Lung (tissue), 12 donors: ENCODE data around the gene RNASE8. TPM values are rescaled to one million over a fixed set of nuclear protein-coding genes. Genes with fewer than 3 reads are reported as not detected.

Source experiments
- ATAC-seq: fragments of 200-7000 bp; cut with Tn5 transposase; one replicate; pipeline ENCODE4 v1.9.1; 2020; ENCODE audit warnings: moderate number of reproducible peaks; ENCODE audit not compliant: insufficient read depth, low FRiP score
- DNase-seq, 3 donors: peaks; one replicate each; pipeline ENCODE4 v3.0.0-alpha.2; 2013 to 2017
- H3K27ac ChIP-seq, 2 donors: one replicate each; pipeline ENCODE4 v1.5.1; 2013; ENCODE audit warnings: mild to moderate bottlenecking in 2 of 2, moderate library complexity in 2 of 2, control low read depth in 1 of 2, inconsistent platforms in 1 of 2, low read depth in 1 of 2, low read length in 1 of 2
- H3K27me3 ChIP-seq, 3 donors: one replicate each; pipeline ENCODE4 v1.5.1; 2013; ENCODE audit warnings: low read length in 2 of 3; ENCODE audit not compliant: control insufficient read depth in 3 of 3, insufficient read depth in 3 of 3
- H3K36me3 ChIP-seq, 4 donors: one replicate each; pipeline ENCODE4 v1.5.1; 2013; ENCODE audit warnings: low read length in 4 of 4, mild to moderate bottlenecking in 1 of 4, moderate library complexity in 1 of 4; ENCODE audit not compliant: control insufficient read depth in 4 of 4, insufficient read depth in 4 of 4
- H3K4me1 ChIP-seq, 5 donors: one replicate each; pipeline ENCODE4 v1.5.1; 2013; ENCODE audit warnings: low read length in 5 of 5, mild to moderate bottlenecking in 2 of 5, moderate library complexity in 1 of 5; ENCODE audit not compliant: control insufficient read depth in 5 of 5, insufficient read depth in 5 of 5
- H3K4me3 ChIP-seq: one replicate; pipeline ENCODE4 v1.5.1; 2013; ENCODE audit warnings: mild to moderate bottlenecking, control low read depth, moderate library complexity
- H3K9ac ChIP-seq, 2 donors: one replicate each; pipeline ENCODE4 v1.5.1; 2013; ENCODE audit warnings: low read length in 2 of 2, control low read depth in 1 of 2; ENCODE audit not compliant: insufficient read depth in 1 of 2
- H3K9me3 ChIP-seq, 4 donors: one replicate each; pipeline ENCODE4 v1.5.1; 2013; ENCODE audit warnings: low read length in 3 of 4, mild to moderate bottlenecking in 1 of 4, moderate library complexity in 1 of 4; ENCODE audit not compliant: control insufficient read depth in 4 of 4, insufficient read depth in 3 of 4
- WGBS, 2 donors: extraction: QIAGEN DNeasy Blood & Tissue Kit; methylation state at CpG; one replicate each; pipeline ENCODE4 v1.1.7; 2013; 5-methylcytosine and 5-hydroxymethylcytosine counted together
- polyA plus RNA-seq, 2 donors: library from polyadenylated mRNA; stranded (reverse); fragments of 200-250 nt; gene quantifications; one replicate each; pipeline ENCODE4 v1.2.1, GENCODE V29; 2013
- total RNA-seq, 2 donors: library from RNA; depleted of rRNA in 1 of 2; stranded (reverse); fragments of >200 nt in 1 of 2; gene quantifications; one replicate each; pipeline ENCODE4 v1.2.1, GENCODE V29; 2014 to 2021
- TF ChIP-seq, protein P1 (sequence below): IDR thresholded peaks from 2 replicates; pipeline ENCODE4 v1.5.1; 2012; ENCODE audit warnings: mild to moderate bottlenecking; ENCODE audit errors: control extremely low read depth, extremely low read depth
- donor health status: control.
- donor health status: control.
- donor health status: Bipolar disorder and iron deficiency.
- donor health status: healthy.
- donor health status: DM: yes; HTN: yes; CAD: no.

Gene RNASE8
- total and polyA plus RNA-seq, 4 donors, result not detected

GRCh38 chr14:21063479-21063878 lies 5.9 kb downstream of the RNASE8 start:
- ATAC-seq, result no peak

GRCh38 chr14:21066882-21067502 lies 9.4 kb downstream of the RNASE8 start:
- H3K4me1 ChIP-seq, result peaks cover 0 to 17% (median 0%) of the 10 kb centered on the region in 5 donors
- WGBS, 2 donors, result 83 to 87% methylated on average over 7 of the region's 7 CpGs
- no peaks in the 10 kb centered on the region for H3K36me3 ChIP-seq
- no peak overlapping the region for H3K4me3 ChIP-seq
- TF ChIP-seq, protein P1, sequence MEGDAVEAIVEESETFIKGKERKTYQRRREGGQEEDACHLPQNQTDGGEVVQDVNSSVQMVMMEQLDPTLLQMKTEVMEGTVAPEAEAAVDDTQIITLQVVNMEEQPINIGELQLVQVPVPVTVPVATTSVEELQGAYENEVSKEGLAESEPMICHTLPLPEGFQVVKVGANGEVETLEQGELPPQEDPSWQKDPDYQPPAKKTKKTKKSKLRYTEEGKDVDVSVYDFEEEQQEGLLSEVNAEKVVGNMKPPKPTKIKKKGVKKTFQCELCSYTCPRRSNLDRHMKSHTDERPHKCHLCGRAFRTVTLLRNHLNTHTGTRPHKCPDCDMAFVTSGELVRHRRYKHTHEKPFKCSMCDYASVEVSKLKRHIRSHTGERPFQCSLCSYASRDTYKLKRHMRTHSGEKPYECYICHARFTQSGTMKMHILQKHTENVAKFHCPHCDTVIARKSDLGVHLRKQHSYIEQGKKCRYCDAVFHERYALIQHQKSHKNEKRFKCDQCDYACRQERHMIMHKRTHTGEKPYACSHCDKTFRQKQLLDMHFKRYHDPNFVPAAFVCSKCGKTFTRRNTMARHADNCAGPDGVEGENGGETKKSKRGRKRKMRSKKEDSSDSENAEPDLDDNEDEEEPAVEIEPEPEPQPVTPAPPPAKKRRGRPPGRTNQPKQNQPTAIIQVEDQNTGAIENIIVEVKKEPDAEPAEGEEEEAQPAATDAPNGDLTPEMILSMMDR, result no peak
- H3K9ac ChIP-seq, result no peak overlapping the region
- ATAC-seq, result no peak
- no peak overlapping the region for H3K27ac ChIP-seq
- DNase-seq, result no peak
- no peaks in the 10 kb centered on the region for H3K27me3 ChIP-seq
- no peaks in the 10 kb centered on the region for H3K9me3 ChIP-seq

More at GRCh38 chr14:21063479-21063878, 5.9 kb downstream of the RNASE8 start:
- peak; percentile 33 to 60 (median 49) for DNase-seq
- H3K27me3 ChIP-seq, result no peaks in the 10 kb centered on the region
- H3K4me1 ChIP-seq, result peaks cover 0 to 3% (median 0%) of the 10 kb centered on the region in 5 donors
- H3K9ac ChIP-seq, result peak overlapping the region in 1 of 2 donors; percentile 7
- H3K36me3 ChIP-seq, result no peaks in the 10 kb centered on the region
- 66 to 81% methylated on average over 3 of the region's 3 CpGs for WGBS, 2 donors
- H3K9me3 ChIP-seq, result no peaks in the 10 kb centered on the region
- TF ChIP-seq, protein P1, result no peak
- H3K4me3 ChIP-seq, result no peak overlapping the region
- H3K27ac ChIP-seq, result no peak overlapping the region

DNA sequence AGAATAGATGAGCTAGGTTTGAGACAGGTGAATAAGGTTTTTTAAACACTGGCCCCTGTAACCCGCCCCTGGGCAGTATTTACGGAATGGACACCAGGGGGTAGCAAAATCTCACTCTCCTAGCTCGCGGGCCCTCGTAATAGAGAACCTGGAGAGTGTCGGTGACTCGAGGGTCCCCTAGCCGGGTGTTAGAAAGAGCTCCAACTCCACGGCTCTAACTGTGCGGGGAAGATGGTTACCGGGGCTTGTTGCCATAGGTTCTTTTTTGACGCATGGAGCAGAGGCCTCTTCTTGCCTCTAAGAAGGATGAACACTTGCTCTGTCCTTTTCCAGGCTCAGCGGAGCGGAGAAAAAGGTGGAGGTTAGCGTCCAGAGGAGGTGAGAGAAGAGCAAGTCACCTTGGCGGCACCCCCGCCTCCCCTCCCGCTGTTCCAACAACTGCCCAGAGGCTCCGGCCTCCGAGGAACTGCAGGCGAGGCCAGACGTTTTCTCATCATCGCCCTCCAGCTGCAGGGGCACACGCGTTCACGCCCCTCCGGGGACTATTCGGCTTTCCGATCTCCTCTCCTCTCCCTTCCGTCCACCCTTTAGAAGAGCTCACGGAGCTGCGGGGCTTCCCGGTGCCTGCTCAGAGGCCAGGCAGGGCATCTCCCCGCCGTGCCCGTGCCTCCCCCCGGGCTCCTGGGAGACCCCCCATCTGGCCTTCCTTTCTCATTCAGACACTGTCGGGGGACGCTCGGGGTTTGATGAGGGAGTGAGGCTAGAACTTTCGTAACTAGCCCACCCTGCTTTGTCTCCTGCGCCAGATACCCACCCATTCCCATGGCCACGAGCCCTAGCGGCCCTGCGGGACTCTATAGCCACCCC lies 11.1 kb downstream of the RNASE8 start:
- no peaks in the 10 kb centered on the region for H3K27me3 ChIP-seq
- TF ChIP-seq, protein P1, result peak; percentile 46
- H3K4me1 ChIP-seq, result peaks cover 0 to 30% (median 0%) of the 10 kb centered on the region in 5 donors
- no peaks in the 10 kb centered on the region for H3K9me3 ChIP-seq
- no peak overlapping the region for H3K4me3 ChIP-seq
- peaks cover 0 to 12% (median 5%) of the 10 kb centered on the region in 4 donors for H3K36me3 ChIP-seq
- 3% methylated on average over 43 to 45 of the region's 45 CpGs for WGBS, 2 donors
- peak overlapping the region in 1 of 2 donors; percentile 79 for H3K9ac ChIP-seq
- H3K27ac ChIP-seq, result peak overlapping the region in 1 of 2 donors; percentile 83
- DNase-seq (peak; percentile 73 to 85 (median 84)), ATAC-seq (no peak)
